Measurements from ENCODE around the gene MFSD1.

DNA sequence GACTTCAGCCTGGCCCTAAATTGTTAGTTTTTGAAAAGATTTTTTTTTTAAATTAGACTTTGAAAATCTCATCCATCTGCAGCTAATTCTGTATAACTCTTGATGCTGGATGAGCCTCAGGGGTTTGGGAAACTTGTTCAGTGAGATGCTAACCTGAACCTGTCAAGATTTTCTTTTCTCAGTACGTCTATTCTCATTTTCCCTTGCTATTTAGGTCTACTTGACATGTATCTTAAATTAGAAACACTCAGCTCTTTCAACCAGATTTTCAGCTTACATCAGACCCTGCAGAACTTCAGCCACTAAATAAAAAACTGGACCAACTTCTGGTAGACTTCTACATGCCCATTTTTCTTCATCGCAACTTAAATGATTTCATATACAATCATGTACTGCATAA lies 61.4 kb downstream of the MFSD1 start:
- TF ChIP-seq RXRA (IDR thresholded peaks at IDR 0.05; ENCODE audit: borderline replicate concordance, low read depth) (no peak), TAF1 (IDR thresholded peaks at IDR 0.05; ENCODE audit: borderline replicate concordance, low read depth, low read length) (no peak), YY1 (IDR thresholded peaks at IDR 0.05; ENCODE audit: low read depth) (no peak), RAD21 (IDR thresholded peaks at IDR 0.05; ENCODE audit: low read length) (no peak), SIN3A (IDR thresholded peaks at IDR 0.05; ENCODE audit: borderline replicate concordance, low read depth, low read length) (no peak), MXI1 (IDR thresholded peaks at IDR 0.05; ENCODE audit: low read depth, low read length) (no peak), ELF1 (IDR thresholded peaks at IDR 0.05) (no peak), POLR2AphosphoS5 (IDR thresholded peaks at IDR 0.05; ENCODE audit: low read depth, low read length) (no peak), TEAD4 (IDR thresholded peaks at IDR 0.05; ENCODE audit: borderline replicate concordance, insufficient read depth) (no peak)
- TF ChIP-seq, protein P1, sequence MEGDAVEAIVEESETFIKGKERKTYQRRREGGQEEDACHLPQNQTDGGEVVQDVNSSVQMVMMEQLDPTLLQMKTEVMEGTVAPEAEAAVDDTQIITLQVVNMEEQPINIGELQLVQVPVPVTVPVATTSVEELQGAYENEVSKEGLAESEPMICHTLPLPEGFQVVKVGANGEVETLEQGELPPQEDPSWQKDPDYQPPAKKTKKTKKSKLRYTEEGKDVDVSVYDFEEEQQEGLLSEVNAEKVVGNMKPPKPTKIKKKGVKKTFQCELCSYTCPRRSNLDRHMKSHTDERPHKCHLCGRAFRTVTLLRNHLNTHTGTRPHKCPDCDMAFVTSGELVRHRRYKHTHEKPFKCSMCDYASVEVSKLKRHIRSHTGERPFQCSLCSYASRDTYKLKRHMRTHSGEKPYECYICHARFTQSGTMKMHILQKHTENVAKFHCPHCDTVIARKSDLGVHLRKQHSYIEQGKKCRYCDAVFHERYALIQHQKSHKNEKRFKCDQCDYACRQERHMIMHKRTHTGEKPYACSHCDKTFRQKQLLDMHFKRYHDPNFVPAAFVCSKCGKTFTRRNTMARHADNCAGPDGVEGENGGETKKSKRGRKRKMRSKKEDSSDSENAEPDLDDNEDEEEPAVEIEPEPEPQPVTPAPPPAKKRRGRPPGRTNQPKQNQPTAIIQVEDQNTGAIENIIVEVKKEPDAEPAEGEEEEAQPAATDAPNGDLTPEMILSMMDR (IDR thresholded peaks at IDR 0.05) = no peak
- TF ChIP-seq, protein P2, sequence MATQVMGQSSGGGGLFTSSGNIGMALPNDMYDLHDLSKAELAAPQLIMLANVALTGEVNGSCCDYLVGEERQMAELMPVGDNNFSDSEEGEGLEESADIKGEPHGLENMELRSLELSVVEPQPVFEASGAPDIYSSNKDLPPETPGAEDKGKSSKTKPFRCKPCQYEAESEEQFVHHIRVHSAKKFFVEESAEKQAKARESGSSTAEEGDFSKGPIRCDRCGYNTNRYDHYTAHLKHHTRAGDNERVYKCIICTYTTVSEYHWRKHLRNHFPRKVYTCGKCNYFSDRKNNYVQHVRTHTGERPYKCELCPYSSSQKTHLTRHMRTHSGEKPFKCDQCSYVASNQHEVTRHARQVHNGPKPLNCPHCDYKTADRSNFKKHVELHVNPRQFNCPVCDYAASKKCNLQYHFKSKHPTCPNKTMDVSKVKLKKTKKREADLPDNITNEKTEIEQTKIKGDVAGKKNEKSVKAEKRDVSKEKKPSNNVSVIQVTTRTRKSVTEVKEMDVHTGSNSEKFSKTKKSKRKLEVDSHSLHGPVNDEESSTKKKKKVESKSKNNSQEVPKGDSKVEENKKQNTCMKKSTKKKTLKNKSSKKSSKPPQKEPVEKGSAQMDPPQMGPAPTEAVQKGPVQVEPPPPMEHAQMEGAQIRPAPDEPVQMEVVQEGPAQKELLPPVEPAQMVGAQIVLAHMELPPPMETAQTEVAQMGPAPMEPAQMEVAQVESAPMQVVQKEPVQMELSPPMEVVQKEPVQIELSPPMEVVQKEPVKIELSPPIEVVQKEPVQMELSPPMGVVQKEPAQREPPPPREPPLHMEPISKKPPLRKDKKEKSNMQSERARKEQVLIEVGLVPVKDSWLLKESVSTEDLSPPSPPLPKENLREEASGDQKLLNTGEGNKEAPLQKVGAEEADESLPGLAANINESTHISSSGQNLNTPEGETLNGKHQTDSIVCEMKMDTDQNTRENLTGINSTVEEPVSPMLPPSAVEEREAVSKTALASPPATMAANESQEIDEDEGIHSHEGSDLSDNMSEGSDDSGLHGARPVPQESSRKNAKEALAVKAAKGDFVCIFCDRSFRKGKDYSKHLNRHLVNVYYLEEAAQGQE (IDR thresholded peaks at IDR 0.05; ENCODE audit: low read depth, low read length) = no peak

Data from SK-N-SH (cell line).